Ovary (tissue), 9 donors: ENCODE data around the gene PLB1. TPM values are rescaled to one million over a fixed set of nuclear protein-coding genes. Genes with fewer than 3 reads are reported as not detected.

Experiments
- DNase-seq, 5 donors: peaks; one replicate each; pipeline ENCODE4 v3.0.0-alpha.2; 2019 to 2020
- H3K27ac ChIP-seq, 2 donors: fragments of 200-600 bp; one replicate each; pipeline versions ENCODE4 v1.5.1 to v1.8.0; 2019 to 2022
- H3K27me3 ChIP-seq: fragments of 200-600 bp; one replicate; pipeline ENCODE4 v1.8.0; 2022
- H3K36me3 ChIP-seq: fragments of 200-600 bp; sonication (generic); one replicate; pipeline ENCODE4 v1.5.1; 2019
- H3K4me1 ChIP-seq: one replicate; pipeline ENCODE4 v1.8.1; 2013; ENCODE audit warnings: mild to moderate bottlenecking, moderate library complexity; ENCODE audit not compliant: insufficient read depth
- H3K4me3 ChIP-seq: fragments of 200-600 bp; sonication (generic); one replicate; pipeline ENCODE4 v1.5.1; 2017
- H3K9me3 ChIP-seq, 2 donors: fragments of 200-600 bp in 1 of 2; sonication (generic) in 1 of 2; one replicate each; pipeline versions ENCODE4 v1.5.1 to v1.8.1; 2013 to 2019; ENCODE audit warnings: mild to moderate bottlenecking in 1 of 2, moderate library complexity in 1 of 2
- EP300 ChIP-seq: sonication (generic); formaldehyde crosslinking; IDR thresholded peaks from one replicate; pipeline ENCODE4 v1.6.1; 2017; ENCODE audit warnings: antibody characterized with exemption
- POLR2A ChIP-seq: fragments of 450-650 bp; IDR thresholded peaks from one replicate; pipeline ENCODE4 v1.6.1; 2017; ENCODE audit warnings: antibody characterized with exemption, mild to moderate bottlenecking, moderate library complexity
- WGBS, 3 donors: extraction: QIAGEN DNeasy Blood & Tissue Kit in 1 of 3; methylation state at CpG; one replicate each; pipeline versions ENCODE4 v1.1.5 to v1.1.7; 2013 to 2017; 5-methylcytosine and 5-hydroxymethylcytosine counted together
- intact Hi-C, 4 donors: fragments of 100-400 bp; cut with DNase I; formaldehyde crosslinking; loops; one replicate each; pipeline versions ENCODE4 v1.11.0 to v1.15.1; 2022 to 2023
- polyA plus RNA-seq, 2 donors: library from polyadenylated mRNA; stranded (reverse); fragments of 200-250 nt in 1 of 2; fragments of 350-450 nt in 1 of 2; fragmentation: Illumina TruSeq in 1 of 2; extraction: RNeasy Lipid Tissue Mini Kit (QIAGEN cat#74804) in 1 of 2; gene quantifications; one replicate each; pipeline ENCODE4 v1.2.3, GENCODE V29; 2013 to 2014
- total RNA-seq, 7 donors: library from RNA; depleted of rRNA in 2 of 7; stranded (reverse); fragments of >200 nt in 2 of 7; fragmentation: NEBNext Ultra II Directional in 3 of 7; extraction: Animal tissue kit (Norgen Biotek cat#: 25700) in 3 of 7; gene quantifications; one replicate each; pipeline versions ENCODE4 v1.1.0 to v1.2.4, GENCODE V29; 2016 to 2023
- TF ChIP-seq, protein P1 (sequence below), 3 donors: fragments of 450-650 bp in 2 of 3; fragments of 200-600 bp in 1 of 3; IDR thresholded peaks; one replicate each; pipeline versions ENCODE4 v1.5.1 to v1.8.0; 2016 to 2022; ENCODE audit warnings: antibody characterized with exemption in 3 of 3, mild to moderate bottlenecking in 1 of 3
- donor health status: DM: no; HTN: no; CAD: no; lungs with moderate emphysema.
- donor health status: DM: no; HTN: no; CAD: no.
- donor health status: Bipolar disorder and iron deficiency.
- donor health status: DM: yes; HTN: yes; CAD: no.
- donor health status: DM: no; HTN: no; CAD: no.
- donor health status: DM: yes; HTN: yes; CAD: no.

PLB1 gene
- total and polyA plus RNA-seq, 9 donors = 0.99 to 9.3 (median 2.7) TPM

DNA sequence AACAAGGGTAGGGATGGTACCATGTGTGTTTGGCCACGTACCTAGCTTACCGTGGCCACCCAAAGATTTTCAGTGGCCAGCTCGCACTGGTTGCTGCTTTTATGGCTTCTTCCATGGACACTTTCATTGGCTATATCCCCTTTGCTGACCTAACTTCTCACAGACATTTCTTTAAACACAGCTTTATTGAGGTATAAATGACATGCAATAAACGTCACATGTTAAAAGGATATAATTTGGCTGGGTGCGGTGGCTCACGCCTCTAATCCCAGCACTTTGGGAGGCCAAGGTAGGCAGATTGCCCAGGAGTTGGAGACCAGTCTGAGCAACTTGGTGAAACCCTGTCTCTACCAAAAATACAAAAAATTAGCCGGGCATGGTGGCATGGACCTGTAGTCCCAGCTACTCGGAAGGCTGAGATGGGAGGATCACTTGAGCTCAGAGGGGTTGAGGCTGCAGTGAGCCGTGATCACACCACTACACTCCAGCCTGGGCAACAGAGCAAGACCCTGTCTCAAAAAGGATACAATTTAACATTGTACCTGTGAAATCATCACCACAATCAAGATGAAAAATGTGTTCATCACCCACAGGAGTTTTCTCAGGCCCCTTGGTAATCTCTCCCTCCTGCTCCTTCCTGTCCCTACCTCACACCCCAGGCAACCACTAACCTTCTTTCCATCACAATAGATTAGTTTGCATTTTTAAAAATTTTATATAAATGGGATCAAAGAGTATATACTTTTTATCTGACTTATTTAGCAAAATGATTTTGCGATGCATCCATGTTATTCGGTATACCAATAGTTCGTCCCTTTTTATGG lies 127.9 kb downstream of the PLB1 start:
- Histone ChIP-seq H3K27ac (peak overlapping the region in 1 of 2 donors; percentile 86), H3K27me3 (no peaks in the 10 kb centered on the region), H3K4me1 (peaks cover 32% of the 10 kb centered on the region), H3K4me3 (no peak overlapping the region), H3K9me3 (no peaks in the 10 kb centered on the region), H3K36me3 (no peaks in the 10 kb centered on the region)
- peak in 1 of 5 donors; percentile 31 for DNase-seq
- WGBS, 3 donors = 96 to 97% (median 96%) methylated on average over 12 of the region's 12 CpGs
- intact Hi-C loops = loop anchor here in 2 of 4 donors (5.0 to 10.0 kb wide), 2 partner anchors 129 to 131 kb away; partner anchors contain the start of gene PPP1CB (in 2 of the 2)
- TF ChIP-seq, protein P1, sequence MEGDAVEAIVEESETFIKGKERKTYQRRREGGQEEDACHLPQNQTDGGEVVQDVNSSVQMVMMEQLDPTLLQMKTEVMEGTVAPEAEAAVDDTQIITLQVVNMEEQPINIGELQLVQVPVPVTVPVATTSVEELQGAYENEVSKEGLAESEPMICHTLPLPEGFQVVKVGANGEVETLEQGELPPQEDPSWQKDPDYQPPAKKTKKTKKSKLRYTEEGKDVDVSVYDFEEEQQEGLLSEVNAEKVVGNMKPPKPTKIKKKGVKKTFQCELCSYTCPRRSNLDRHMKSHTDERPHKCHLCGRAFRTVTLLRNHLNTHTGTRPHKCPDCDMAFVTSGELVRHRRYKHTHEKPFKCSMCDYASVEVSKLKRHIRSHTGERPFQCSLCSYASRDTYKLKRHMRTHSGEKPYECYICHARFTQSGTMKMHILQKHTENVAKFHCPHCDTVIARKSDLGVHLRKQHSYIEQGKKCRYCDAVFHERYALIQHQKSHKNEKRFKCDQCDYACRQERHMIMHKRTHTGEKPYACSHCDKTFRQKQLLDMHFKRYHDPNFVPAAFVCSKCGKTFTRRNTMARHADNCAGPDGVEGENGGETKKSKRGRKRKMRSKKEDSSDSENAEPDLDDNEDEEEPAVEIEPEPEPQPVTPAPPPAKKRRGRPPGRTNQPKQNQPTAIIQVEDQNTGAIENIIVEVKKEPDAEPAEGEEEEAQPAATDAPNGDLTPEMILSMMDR (IDR thresholded peaks at IDR 0.05) = no peak
- TF ChIP-seq EP300 = no peak
- TF ChIP-seq POLR2A = no peak

DNA sequence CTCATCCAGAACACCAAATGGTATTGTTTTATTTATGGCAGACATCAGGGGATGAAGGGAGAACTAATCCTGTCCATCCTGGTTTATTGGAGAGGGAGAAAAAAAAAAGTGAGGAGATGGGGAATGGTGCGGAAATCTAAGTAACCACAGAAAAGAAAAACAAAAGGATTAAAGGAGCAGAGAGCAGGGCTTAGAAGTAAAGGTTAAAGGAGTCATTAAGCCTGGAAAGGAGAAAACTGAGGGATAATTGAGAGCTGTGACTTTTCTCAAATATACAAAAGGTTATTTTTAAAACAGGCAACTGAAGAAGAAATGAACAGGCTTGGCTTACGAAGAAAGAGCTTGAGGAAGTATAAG lies 128.6 kb downstream of the PLB1 start:
- WGBS, 3 donors = 19 to 54% (median 37%) methylated on average over 2 of the region's 2 CpGs
- Histone ChIP-seq H3K4me3 (no peak overlapping the region), H3K27me3 (no peaks in the 10 kb centered on the region), H3K9me3 (no peaks in the 10 kb centered on the region), H3K27ac (peak overlapping the region; percentile 86 to 96), H3K4me1 (peaks cover 32% of the 10 kb centered on the region), H3K36me3 (no peaks in the 10 kb centered on the region)
- no peak for DNase-seq
- intact Hi-C loops = loop anchor here in 2 of 4 donors (5.0 to 10.0 kb wide), 2 partner anchors 128 to 130 kb away; partner anchors contain the start of gene PPP1CB (in 2 of the 2)
- TF ChIP-seq, protein P1 (IDR thresholded peaks at IDR 0.05) = no peak
- TF ChIP-seq POLR2A = no peak
- no peak for TF ChIP-seq EP300

DNA sequence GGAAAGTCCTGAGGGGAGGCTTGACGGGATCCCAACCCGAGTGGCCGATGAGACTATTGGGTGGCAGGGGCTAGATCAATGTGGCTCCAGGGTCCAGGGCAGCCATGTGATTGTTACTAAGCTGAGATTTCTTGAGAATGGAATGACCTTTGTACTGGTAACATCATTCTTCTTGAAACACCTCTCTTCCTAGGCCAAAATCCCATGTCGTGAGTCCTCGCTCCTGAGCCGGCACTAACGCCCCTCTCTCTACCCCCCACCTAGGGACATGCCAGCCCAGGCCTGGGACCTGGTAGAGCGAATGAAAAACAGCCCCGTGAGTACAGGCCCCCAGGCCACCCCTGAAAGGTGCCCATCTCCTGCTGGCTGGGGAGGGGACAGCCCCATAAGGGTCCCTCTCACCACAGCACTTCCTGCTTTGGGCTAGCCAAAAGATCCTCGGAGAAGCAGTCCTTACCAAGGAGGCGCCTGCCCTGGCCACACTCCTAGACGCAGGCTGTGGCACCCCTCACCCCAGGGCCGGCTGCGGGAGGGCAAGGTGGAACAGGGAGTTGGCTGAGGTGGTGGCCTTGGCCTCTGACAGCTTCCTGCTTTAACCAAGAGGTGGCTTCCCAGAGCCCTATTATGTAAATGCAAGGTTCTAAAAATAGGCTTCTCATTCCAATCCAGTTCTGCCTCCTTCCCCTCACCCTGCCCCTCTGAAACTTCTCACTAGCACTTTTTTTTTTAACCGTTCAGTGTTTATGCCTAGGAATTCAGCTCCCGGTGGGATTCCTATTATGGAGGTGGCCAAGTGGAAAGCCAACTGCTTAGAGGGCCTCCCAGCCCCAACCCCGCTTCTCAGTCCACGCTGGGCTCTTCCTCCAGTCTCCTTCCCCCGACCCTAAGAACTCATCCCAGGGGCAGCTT lies 129.2 kb downstream of the PLB1 start:
- H3K4me3 ChIP-seq = no peak overlapping the region
- H3K4me1 ChIP-seq = peaks cover 32% of the 10 kb centered on the region
- intact Hi-C loops = loop anchor here in 3 of 4 donors (5.0 to 10.0 kb wide), 3 partner anchors 37 to 130 kb away; partner anchors contain the start of gene PPP1CB (in 3 of the 3)
- H3K9me3 ChIP-seq = no peaks in the 10 kb centered on the region
- 33 to 42% (median 35%) methylated on average over 19 of the region's 19 CpGs for WGBS, 3 donors
- TF ChIP-seq POLR2A (no peak), EP300 (no peak)
- TF ChIP-seq, protein P1 (IDR thresholded peaks at IDR 0.05) = no peak
- DNase-seq = peak; percentile 82 to 93 (median 88)
- H3K27me3 ChIP-seq = no peaks in the 10 kb centered on the region
- no peaks in the 10 kb centered on the region for H3K36me3 ChIP-seq
- peak overlapping the region; percentile 86 to 96 for H3K27ac ChIP-seq

DNA sequence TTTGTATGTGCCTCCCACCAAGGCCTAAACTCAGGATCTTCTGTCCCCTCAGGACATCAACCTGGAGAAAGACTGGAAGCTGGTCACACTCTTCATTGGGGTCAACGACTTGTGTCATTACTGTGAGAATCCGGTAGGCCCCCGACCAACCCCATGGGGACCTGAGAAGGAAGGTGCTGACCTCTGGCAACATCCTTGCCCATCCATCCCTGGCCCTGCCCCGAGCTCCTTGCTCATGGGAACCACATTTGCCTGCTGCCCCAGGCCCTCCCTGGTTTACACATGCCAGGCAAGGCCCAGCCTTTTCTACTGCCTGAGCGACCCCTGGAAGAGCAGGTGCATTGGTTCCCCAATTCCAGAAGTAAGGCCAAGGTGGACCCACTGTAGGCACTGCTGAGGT lies 130.5 kb downstream of the PLB1 start:
- Histone ChIP-seq H3K27me3 (no peaks in the 10 kb centered on the region), H3K4me1 (peaks cover 26% of the 10 kb centered on the region), H3K27ac (peak overlapping the region; percentile 86 to 96), H3K36me3 (no peaks in the 10 kb centered on the region), H3K9me3 (no peaks in the 10 kb centered on the region), H3K4me3 (no peak overlapping the region)
- DNase-seq = peak in 1 of 5 donors; percentile 44
- WGBS, 3 donors = 89 to 98% (median 95%) methylated on average over 4 to 5 of the region's 5 CpGs
- TF ChIP-seq, protein P1 (IDR thresholded peaks at IDR 0.05) = no peak
- TF ChIP-seq EP300 (no peak), POLR2A (no peak)
- intact Hi-C loops = loop anchor here in 2 of 4 donors (5.0 to 10.0 kb wide), 3 partner anchors 36 to 128 kb away; partner anchors contain the start of gene PPP1CB (in 2 of the 2)
